DOHH2 (cell line): ENCODE measurements around the gene C13orf46.

Experiments
- H3F3A ChIP-seq: fragments of 200-600 bp; sonication (generic), shearing (Covaris generic); 2 replicates; pipeline ENCODE4 v1.6.0; 2016; ENCODE audit warnings: antibody characterized with exemption, mild to moderate bottlenecking; ENCODE audit not compliant: control insufficient read depth, insufficient read depth
- H3K27ac ChIP-seq: fragments of 200-600 bp; sonication (generic); 2 replicates; pipeline ENCODE4 v1.5.1; 2014; ENCODE audit warnings: low read depth, mild to moderate bottlenecking, low read length, moderate library complexity
- H3K27me3 ChIP-seq: fragments of 200-600 bp; sonication (generic); 2 replicates; pipeline ENCODE4 v1.6.1; 2014; ENCODE audit warnings: mild to moderate bottlenecking, low read length, mixed read lengths; ENCODE audit not compliant: control insufficient read depth
- H3K36me3 ChIP-seq: fragments of 200-600 bp; sonication (generic); 2 replicates; pipeline ENCODE4 v1.6.1; 2014; ENCODE audit warnings: mild to moderate bottlenecking, low read length, moderate library complexity, mixed read lengths; ENCODE audit not compliant: control insufficient read depth
- H3K4me1 ChIP-seq: fragments of 200-600 bp; sonication (generic); 2 replicates; pipeline ENCODE4 v1.6.1; 2014; ENCODE audit warnings: mild to moderate bottlenecking, low read length, mixed read lengths; ENCODE audit not compliant: control insufficient read depth
- H3K4me2 ChIP-seq: fragments of 200-600 bp; sonication (generic); 2 replicates; pipeline ENCODE4 v1.6.0; 2014; ENCODE audit warnings: mild to moderate bottlenecking, low read length, moderate library complexity
- H3K4me3 ChIP-seq: fragments of 200-600 bp; sonication (generic); 2 replicates; pipeline ENCODE4 v1.5.1; 2014; ENCODE audit warnings: mild to moderate bottlenecking, low read length, mixed read lengths
- H3K79me2 ChIP-seq: fragments of 200-600 bp; sonication (generic); 2 replicates; pipeline ENCODE4 v1.6.1; 2014; ENCODE audit warnings: mild to moderate bottlenecking, low read length, mixed read lengths; ENCODE audit not compliant: control insufficient read depth
- H3K9me2 ChIP-seq: fragments of 200-600 bp; sonication (generic); replicated peaks from 2 replicates; pipeline ENCODE4 v1.6.1; 2014; ENCODE audit warnings: mild to moderate bottlenecking, low read length, mixed read lengths; ENCODE audit not compliant: control insufficient read depth
- H3K9me3 ChIP-seq: fragments of 200-600 bp; sonication (generic); 2 replicates; pipeline ENCODE4 v1.6.1; 2014; ENCODE audit warnings: antibody characterized with exemption, low read length, mixed read lengths; ENCODE audit not compliant: control insufficient read depth, insufficient read depth
- H4K20me1 ChIP-seq: fragments of 200-600 bp; sonication (generic); 2 replicates; pipeline ENCODE4 v1.6.0; 2014; ENCODE audit warnings: low read depth, mild to moderate bottlenecking, antibody characterized with exemption, low read length, moderate library complexity; ENCODE audit not compliant: control insufficient read depth, insufficient read depth
- CTCF ChIP-seq: fragments of 200-600 bp; sonication (generic); IDR thresholded peaks from one replicate; pipeline ENCODE4 v1.5.1; 2014; ENCODE audit warnings: antibody characterized with exemption, mild to moderate bottlenecking, low read depth, low read length; ENCODE audit not compliant: poor library complexity, severe bottlenecking
- EZH2phosphoT487 ChIP-seq: fragments of 200-600 bp; sonication (generic); IDR thresholded peaks from 2 replicates; pipeline ENCODE4 v1.6.1; 2017; ENCODE audit warnings: borderline replicate concordance, mild to moderate bottlenecking, antibody characterized with exemption, low read length, moderate library complexity, mixed read lengths

C13orf46 gene

GRCh38 chr13:113965383-113965874 lies 8.4 kb downstream of the C13orf46 start:
- Histone ChIP-seq H3K4me1 (no peaks in the 10 kb centered on the region), H3K4me3 (no peak overlapping the region), H3K4me2 (no peak overlapping the region), H3K36me3 (no peaks in the 10 kb centered on the region), H3K79me2 (no peaks in the 10 kb centered on the region), H3F3A (no peaks in the 10 kb centered on the region), H3K9me3 (peaks cover 5% of the 10 kb centered on the region), H3K27ac (no peak overlapping the region), H4K20me1 (no peaks in the 10 kb centered on the region), H3K27me3 (no peaks in the 10 kb centered on the region), H3K9me2 (no peaks in the 10 kb centered on the region)
- TF ChIP-seq CTCF (no peak), EZH2phosphoT487 (no peak)

DNA sequence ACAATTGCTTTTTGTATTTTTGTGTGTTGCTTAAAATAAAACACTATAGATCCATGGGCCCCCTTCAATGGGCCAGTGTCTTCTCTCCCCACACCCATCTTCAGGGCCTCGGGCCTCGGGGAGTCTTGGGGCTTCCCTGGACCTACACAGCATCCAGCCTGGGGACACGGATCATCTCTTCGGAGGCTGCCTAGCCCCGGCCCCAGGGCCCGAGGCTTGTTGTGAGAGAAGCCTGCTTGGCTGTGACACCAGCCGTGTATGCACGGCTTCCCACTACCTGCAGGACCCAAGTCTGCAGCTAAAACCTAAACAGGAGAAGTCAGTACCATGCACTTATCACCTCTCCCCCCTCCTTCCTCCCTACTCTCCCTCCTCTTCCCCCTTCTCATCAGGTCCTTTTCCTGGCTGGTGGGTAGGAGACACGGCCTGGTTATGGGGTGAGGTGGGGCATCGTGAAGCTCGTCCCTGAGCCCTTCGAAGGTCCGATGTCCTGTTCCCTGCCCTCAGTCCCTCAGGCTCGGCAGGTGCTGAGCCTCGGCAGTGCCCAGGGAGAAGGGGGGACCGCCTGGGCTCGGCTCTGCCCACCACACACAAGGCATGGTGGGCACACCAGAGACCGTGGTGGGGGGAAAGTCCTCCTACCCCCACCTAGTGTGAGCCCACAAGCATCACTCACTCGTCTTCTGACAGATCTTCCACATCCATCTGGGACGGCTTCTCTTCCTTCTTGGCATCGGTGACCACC lies 9.5 kb downstream of the C13orf46 start:
- H3K4me1 ChIP-seq, result no peaks in the 10 kb centered on the region
- TF ChIP-seq EZH2phosphoT487 (no peak), CTCF (no peak)
- H3K4me2 ChIP-seq, result no peak overlapping the region
- no peaks in the 10 kb centered on the region for H4K20me1 ChIP-seq
- no peaks in the 10 kb centered on the region for H3K79me2 ChIP-seq
- H3K4me3 ChIP-seq, result no peak overlapping the region
- peaks cover 11% of the 10 kb centered on the region for H3K9me3 ChIP-seq
- H3K27me3 ChIP-seq, result no peaks in the 10 kb centered on the region
- H3K36me3 ChIP-seq, result no peaks in the 10 kb centered on the region
- no peak overlapping the region for H3K27ac ChIP-seq
- H3K9me2 ChIP-seq, result no peaks in the 10 kb centered on the region
- no peaks in the 10 kb centered on the region for H3F3A ChIP-seq

DNA sequence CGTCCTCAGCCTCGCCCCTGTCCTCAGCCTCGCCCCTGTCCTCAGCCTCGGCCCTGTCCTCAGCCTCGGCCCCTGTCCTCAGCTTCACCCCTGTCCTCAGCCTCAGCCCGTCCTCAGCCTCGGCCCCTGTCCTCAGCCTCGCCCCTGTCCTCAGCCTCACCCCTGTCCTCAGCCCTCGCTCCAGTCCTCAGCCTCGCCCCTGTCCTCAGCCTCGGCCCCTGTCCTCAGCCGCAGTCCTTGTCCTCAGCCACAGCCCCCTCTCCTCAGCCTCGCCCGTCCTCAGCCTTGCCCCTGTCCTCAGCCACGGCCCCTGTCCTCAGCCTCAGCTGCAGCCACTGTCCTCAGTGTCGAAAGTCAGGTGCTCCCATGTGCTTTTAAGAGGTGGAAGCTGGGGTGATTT lies 10.5 kb downstream of the C13orf46 start:
- Histone ChIP-seq H3K9me2 (no peaks in the 10 kb centered on the region), H3K4me2 (no peak overlapping the region)

More for the DNA sequence above, 10.5 kb downstream of the C13orf46 start:
- Histone ChIP-seq H3K4me3 (no peak overlapping the region), H3K4me1 (no peaks in the 10 kb centered on the region), H4K20me1 (no peaks in the 10 kb centered on the region), H3K27me3 (no peaks in the 10 kb centered on the region), H3K36me3 (no peaks in the 10 kb centered on the region), H3K79me2 (no peaks in the 10 kb centered on the region), H3K27ac (no peak overlapping the region), H3K9me3 (peaks cover 18% of the 10 kb centered on the region), H3F3A (no peaks in the 10 kb centered on the region)
- TF ChIP-seq EZH2phosphoT487 (no peak), CTCF (no peak)
